HG02678 (cell line): ENCODE data around the gene ITGB8.

ENCODE experiments used
- ATAC-seq: cut with Tn5 transposase; IDR thresholded peaks from one replicate; pipeline ENCODE4 v1.9.1; 2021; ENCODE audit warnings: mild to moderate bottlenecking, moderate library complexity; ENCODE audit not compliant: unreplicated experiment

Gene ITGB8

DNA sequence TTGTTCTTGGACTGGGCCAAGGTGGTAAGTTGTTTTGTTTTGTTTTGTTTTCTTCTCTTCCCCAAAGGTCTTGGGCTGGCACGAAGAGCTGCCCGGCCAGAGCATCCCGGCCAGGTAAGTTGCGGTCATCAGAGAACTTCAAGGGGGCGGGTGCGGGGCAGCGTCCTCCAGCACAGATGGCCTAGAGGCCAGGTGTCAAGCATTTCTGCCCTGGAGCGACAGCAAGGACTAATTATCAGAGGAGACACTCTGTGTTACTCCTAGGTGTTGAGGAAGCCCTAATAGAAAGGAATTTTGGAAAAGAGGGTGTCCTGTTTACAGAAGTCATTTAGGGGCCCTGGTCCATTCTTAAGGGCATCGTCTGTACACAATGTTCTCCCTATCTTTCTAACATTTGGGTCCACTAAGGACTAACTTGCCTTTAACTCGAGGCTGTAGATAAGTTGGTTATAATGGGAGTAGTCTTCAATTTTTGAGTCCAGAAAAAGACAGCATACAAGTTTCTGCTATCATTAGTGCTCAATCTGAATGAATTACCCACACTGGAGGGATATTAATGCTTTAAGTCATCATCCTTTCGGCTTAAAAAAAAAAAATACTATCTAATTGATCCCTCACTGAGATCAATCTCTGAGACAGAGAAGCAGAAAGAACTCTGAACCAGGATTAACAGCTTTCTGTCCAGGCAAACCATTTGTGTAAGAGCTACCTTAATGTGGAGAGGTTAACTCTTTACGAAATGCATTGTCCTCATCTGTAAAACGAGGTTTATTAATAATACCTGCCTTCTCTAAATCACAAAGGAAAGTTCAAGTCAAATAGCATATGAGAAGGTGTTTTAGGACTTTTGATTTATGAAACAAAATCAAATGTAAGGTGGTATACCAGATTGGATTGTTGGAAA is 1.5 kb downstream of the ITGB8 start:
- ATAC-seq: no peak

- no peak for ATAC-seq
Observed at GRCh38 chr7:20338285-20338684, 7.6 kb downstream of the ITGB8 start.

GRCh38 chr7:20340839-20341238 is 10.1 kb downstream of the ITGB8 start:
- no peak for ATAC-seq

GRCh38 chr7:20343205-20343604 is 12.5 kb downstream of the ITGB8 start:
- ATAC-seq: no peak

DNA sequence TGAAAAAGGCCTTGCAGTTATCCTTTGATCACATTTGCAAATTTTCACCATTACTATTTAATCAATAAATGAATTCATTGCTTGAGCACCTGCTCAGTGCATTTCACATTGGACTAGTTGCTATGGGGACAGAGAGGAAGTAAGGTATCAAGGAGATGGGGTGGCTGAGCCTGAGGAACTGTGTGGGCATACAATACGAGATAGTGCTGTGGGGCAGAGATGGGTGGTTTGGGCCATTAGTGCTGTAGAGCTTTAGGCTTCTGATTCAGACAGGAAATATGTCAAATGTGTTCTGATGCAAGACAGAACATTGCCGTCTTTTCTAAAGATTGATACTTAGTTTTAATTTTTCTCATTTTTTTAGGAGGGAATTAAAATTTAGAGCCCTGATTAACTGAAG is 13.2 kb downstream of the ITGB8 start:
- ATAC-seq: no peak

DNA sequence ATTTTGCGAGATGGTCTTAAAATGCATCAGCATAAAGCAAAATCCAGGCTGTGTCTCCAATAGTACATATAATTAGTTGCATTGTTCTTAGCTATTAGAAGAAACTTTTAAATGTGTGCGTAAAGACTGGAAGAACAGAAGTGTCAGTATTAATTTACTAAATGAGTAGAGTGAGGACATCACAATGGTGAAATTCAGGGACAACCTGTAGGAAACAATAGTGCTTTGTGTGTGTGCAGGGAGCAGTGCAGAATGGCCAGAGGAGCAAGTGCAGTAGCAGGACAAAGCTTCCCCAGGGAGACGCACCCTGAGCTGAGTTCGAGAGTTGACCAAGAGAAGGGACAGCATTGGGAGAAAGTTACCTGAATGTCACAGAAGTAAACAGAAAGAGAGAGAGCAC is 13.7 kb downstream of the ITGB8 start:
- no peak for ATAC-seq

DNA sequence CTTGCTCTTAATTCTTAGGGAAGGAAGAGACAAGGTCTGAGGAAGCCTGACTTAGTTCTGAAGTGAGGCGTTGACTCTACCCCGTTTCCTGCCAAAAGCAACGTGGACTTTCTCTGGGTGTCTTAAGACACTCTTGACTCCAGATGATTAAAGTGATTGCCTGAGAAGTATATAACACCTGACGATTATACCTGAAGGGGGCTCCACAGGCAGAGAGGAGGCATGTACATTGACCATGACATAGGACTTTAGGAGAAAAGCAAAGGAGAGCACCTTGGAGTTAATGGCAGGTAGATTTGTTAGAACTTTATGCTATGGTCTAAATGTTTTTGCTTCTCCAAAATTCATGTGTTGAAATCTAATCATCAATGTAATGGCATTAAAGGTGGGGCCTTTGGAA is 15.9 kb downstream of the ITGB8 start:
- ATAC-seq: no peak

DNA sequence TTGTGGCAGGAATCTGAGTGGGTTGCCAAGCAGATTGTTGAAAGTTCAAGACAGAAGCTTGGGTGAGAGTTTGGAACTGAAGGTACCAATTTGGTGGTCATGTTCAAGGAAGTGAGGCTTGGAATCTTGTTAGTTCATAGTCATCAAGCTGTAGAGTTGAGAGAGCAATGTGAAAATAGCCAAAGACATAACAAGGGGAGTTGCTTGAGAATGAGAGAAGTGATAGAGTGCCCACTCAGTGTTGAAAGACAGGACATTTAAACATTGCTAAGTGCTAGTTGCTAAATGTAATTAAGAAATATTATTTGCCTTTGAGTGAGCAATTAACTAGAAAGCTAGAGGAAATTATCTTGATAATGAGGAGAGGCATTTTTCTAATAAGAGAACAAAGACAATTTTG is 17.0 kb downstream of the ITGB8 start:
- no peak for ATAC-seq

DNA sequence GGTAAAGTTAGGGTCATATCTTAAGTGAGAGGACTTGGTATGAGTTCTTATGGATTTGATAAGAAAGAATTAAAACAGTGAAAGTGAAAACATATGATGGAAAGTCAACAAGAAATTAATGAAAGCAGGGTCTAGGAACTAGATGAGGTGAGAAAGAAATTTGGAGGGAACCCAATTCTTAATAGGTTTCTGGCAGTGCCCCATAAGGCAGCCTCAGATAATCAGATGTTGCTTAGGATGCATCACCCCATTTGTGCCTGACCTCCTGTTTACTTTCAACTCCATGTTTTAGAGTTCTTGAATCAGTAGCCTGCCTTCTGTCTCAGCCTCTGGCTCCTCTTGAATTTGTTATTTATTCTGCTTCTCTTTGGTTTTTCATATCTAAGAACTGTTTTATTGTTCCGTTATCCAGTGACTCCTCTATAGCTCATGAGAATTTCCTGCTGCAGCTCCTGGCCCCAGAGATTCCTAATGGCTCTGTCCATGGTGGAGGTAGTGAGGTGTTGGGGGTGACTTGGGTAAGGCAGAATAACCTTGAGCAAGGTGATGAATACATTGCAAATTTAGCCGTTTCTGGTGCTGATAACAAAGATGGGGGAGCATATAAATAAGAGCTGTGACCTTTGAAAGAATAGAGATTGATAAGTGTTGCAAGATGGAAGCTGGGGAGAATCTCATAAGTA is 17.6 kb downstream of the ITGB8 start:
- ATAC-seq: no peak

DNA sequence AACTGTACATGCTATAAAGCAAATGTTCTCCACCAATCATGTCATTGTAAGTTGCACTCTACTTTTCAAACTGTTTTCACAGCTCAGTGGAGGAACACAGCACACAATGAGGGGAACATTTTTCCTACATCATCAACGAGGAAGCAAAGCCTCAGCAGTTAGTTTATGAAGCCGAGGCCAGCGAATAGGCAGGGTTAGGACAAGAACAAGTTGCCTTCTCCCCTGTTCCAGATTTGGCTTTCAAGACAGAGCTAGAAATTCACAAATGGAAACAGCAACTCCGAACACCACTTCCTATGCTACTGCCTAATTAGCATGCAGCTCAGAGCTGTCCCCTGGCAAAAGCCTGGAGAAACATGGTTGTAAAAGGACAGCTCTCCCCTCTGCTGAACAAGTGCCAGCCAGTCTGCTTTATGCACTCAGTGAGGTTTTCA is 19.8 kb downstream of the ITGB8 start:
- no peak for ATAC-seq

DNA sequence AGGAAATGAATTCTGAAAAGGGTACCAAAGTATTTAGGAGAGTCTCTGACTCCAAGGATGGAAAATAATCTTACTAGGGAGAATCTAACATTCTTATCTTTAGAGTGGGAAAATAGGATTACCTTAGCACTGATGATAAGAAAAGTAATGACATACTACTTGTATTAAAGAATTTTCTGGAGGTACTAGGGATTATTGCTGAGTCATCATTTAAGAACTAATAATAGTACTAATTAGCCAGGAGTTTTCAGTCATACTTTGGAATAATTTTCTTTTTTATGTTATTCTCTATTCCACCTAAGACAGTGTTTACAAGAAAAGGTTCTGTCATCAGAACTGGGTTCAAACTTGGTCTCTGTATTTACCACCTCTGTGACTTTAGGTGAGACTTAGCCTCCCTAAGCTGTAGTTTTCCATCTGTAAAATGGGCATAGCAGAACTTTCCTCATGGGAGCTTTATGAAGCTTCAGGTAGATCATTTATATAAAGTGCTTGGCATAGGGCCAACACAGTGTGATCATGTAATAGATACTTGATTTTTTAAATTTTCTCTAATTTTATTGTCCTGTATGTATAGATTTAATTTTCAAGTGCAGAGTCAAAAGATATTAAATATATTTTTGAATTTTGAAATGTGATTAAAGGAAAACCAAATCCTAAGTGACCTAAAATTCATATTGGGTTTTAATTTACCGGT is 20.4 kb downstream of the ITGB8 start:
- no peak for ATAC-seq

GRCh38 chr7:20351901-20352300 is 21.2 kb downstream of the ITGB8 start:
- no peak for ATAC-seq

- no peak for ATAC-seq
Observed at GRCh38 chr7:20352573-20353306, 22.0 kb downstream of the ITGB8 start.

DNA sequence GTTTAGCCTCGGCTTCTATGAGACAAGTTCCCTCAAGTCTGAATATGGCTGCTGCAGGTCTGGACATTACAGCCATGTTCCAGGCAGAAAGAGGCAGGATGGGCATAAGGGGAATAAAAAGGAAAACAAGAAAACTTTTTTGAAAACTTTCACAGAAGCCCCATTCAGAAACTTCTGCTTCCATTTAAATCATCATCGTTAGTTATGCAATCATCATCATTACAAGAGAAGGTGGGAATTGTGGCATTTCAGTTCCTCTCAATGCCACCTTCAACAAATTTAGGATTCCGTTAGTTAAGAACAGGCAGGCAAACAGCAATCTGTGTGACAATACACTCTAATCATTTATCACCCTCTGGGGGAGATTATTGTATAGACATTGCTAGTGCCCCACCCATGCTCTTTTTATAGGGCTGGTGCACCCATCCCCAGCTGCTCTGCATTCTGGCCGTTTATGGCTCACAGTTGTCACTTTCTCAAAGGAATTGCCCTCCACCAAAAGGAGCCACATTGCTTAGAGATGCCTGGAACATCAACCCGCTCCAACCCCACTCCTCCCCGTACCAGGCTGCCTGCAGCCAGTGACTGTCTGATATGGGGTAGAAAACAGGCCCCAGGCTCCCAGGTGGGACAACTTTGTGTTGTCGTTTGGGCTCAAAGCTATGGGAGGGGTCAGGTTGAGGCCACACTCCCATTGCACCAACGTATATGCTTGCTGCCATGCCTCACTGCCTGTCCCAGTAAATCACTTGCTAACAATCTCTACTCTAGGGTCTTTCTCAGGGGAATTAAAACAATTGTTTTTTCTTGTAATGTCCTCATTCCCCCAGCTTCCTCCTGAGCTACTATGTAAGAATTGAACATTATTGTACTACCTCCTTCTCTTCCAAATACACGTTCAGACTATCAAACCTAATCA is 24.2 kb downstream of the ITGB8 start:
- no peak for ATAC-seq

- ATAC-seq: no peak
Observed at GRCh38 chr7:20358106-20358505, 27.4 kb downstream of the ITGB8 start.

- no peak for ATAC-seq
Observed at GRCh38 chr7:20358762-20359282, 28.1 kb downstream of the ITGB8 start.

- ATAC-seq: no peak
Observed at GRCh38 chr7:20359341-20359963, 28.8 kb downstream of the ITGB8 start.

DNA sequence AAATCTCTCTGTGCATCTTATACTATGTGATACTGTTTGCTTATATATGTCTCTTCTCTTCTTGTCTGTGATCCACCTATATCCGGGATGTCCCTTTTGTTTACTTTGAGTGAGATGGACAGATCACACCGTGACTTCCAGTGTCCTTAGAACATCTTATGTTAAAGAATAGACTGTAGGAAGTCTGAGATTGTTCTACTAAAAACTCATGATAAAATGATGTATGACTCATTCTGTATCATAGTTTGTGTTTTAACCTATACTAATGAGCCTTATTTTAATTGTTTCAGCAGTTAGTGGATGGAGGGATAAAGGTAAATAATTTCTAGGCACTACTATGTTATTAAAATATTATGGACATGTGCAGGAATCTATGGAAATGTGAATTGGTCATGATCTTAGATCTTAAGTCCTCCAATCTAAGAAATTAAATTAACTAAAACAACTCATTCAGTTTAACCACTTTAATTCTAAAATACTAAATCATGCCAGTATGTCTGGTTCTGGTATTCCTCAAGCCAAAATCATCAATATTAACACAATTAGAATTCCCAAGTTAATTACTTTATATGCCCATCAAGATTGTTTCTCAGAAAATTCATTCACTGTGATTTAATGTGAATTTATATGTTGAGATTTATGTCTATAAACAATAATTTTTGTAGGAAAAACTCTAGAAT is 32.0 kb downstream of the ITGB8 start:
- no peak for ATAC-seq
